Activated T-cell treated with anti-CD3 and anti-CD28 coated beads, Interleukin-2, amount 50 U/mL, for 48 hours (primary cell): ENCODE measurements around the gene ARHGEF39.
A peak's percentile ranks its signal among the peaks of the same experiment; 100 is the strongest.

Source experiments
- DNase-seq, 2 experiments: peaks; one replicate each; pipeline ENCODE4 v3.0.0-alpha.2; 2020

The ARHGEF39 gene

GRCh38 chr9:35673132-35674024, 8.4 kb upstream of the ARHGEF39 start, which contains the start of gene CA9:
CA9 (plus strand) TSS chr9:35673928; CDS start chr9:35673960, 32 bp downstream.
- DNase-seq: no peak

GRCh38 chr9:35669331-35670145, 4.5 kb upstream of the ARHGEF39 start:
- DNase-seq: no peak

DNA sequence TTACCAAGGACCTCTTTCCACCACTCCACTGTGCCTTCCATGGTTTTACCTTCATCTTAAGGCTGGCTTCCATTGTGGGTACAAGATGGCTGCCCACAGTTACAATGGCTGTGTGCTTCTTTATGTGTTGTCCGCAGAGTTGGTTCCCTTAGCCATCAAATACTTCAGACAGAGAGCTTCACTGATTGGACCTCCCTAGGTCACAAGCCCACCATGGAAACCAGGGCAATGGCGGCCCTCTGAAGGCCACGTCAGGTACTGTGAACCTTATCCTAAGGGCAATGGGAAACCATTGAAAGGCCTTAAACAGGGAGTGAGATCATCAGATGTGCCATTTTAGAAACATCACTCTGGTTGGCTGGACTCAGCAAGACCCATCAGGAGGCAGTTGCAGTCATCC, 2.9 kb upstream of the ARHGEF39 start:
- DNase-seq: no peak

GRCh38 chr9:35666549-35666948, 1.6 kb upstream of the ARHGEF39 start:
- DNase-seq: no peak

- DNase-seq: no peak
Observed at GRCh38 chr9:35666045-35666444, 1.1 kb upstream of the ARHGEF39 start.

GRCh38 chr9:35665471-35665818, 450 bp upstream of the ARHGEF39 start:
- no peak for DNase-seq

- no peak for DNase-seq
Observed at GRCh38 chr9:35662437-35662836, 2.6 kb downstream of the ARHGEF39 start.

DNA sequence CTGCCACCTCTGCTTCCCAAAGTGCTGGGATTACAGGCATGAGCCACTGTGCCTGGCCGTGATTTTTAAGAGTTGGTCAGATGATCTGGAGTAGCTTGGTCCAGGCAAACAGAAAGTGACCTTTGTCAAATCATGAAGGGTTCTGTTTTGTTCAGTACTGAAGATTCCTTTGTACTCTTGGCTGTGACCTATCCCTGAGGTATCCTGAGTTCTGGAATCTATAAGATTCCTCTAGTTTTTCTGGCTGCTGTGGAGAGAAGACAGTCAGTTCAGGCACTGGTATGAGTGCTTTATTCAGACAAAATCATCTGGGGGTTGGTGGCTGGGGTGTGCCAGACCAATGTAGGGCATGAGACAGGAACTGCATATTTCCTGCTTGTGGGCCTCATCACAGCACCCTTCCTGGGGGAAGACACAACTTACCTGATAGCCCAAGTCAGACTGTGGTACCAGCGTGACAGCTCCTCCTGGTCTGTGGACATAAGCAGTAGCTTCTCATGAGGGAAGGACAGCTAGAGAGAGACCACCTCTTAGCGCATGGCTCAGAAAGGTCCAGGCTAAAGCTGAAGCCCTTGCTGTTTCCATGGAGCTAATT, 3.1 kb downstream of the ARHGEF39 start:
- no peak for DNase-seq

DNA sequence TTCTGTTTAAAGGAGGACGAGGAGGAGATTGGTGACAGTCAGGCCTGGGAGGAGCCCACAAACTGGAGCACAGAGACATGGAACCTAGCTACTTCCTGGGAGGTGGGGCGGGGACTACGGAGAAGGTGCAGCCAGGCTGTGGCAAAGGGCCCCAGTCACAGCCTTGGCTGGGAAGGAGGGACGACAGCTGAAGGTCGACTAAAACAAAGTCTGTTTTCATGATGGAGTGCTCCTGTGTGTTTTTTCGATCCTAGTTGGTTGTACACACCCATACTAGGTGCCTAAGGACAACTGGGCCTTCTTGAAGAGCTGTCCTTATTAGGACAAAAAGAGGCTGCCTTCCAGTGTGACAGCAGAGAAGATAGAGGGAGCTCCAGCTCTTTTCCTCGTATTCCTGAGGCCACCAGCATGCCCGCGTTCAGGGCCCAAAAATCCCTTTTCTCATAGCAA, 4.0 kb downstream of the ARHGEF39 start:
- DNase-seq: no peak

- DNase-seq: no peak
Observed at GRCh38 chr9:35659340-35659739, 5.7 kb downstream of the ARHGEF39 start.

DNA sequence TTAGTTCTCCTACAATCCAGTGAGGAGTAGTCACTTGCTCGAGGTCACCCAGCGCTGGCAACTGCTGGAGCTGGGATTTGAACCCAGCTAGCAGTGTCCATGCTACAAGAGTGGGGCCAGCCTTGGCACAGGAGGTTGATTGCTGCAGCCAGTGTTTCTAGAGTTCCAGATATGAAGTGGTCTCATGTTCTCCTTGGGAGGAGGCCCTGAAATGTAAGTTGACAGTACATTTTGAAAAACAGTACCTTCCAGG, 6.1 kb downstream of the ARHGEF39 start:
- DNase-seq: no peak

GRCh38 chr9:35658137-35658967, 6.6 kb downstream of the ARHGEF39 start, which contains the start of gene CCDC107:
CCDC107 (plus strand) TSS chr9:35658292; CDS start chr9:35658380, 88 bp downstream.
- DNase-seq: peak; percentile 86 to 89

GRCh38 chr9:35657546-35658136, 7.4 kb downstream of the ARHGEF39 start, which contains the start of gene RMRP:
RMRP (minus strand) TSS chr9:35658019.
- DNase-seq: peak; percentile 96

GRCh38 chr9:35656831-35657545, 8.0 kb downstream of the ARHGEF39 start:
- no peak for DNase-seq

- DNase-seq: no peak
Observed at GRCh38 chr9:35656348-35656747, 8.6 kb downstream of the ARHGEF39 start.

- no peak for DNase-seq
Observed at GRCh38 chr9:35653611-35654010, 11.4 kb downstream of the ARHGEF39 start.

- DNase-seq: no peak
Observed at GRCh38 chr9:35652829-35653209, 12.2 kb downstream of the ARHGEF39 start.

DNA sequence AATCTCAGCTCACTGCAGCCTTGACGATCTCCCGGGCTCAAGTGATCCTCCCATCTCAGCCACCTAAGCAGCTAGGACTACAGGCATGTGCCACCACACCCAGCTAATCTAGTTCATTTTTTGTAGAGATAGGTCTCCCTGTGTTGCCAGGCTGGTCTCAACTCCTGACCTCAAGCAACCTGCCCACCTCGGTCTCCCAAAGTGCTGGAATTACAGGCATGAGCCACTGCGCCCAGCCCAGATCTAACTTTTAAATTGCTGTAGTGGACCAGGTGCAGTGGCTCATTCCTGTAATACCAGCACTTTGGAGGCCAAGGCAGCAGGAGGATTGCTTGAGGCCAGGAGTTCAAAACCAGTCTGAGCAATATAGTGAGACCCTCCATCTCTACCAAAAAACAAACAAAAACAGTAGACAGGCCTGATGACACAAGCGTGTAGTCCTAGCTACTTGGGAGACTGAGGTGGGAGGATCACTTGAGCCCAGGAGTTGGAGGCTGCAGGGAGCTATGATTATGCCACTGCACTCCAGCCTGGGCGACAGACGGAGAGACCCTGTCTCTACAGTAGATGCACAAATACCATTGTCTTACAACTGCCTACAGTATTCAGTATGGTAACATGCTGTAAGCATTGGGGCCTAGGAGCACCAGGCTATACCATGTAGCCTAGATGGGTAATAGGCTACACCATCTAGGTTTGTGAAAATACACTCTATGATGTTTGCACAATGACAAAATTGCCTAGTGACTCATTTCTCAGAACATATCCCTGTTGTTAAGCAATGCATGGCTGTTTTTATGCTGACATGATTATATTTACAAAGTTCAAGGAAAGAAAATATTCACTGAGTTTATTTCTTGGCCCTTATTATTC, 12.8 kb downstream of the ARHGEF39 start:
- DNase-seq: no peak

- DNase-seq: peak; percentile 62 to 67
Observed at GRCh38 chr9:35650341-35651158, 14.4 kb downstream of the ARHGEF39 start, which contains the start of gene SIT1. SIT1 (minus strand) TSS chr9:35650931; CDS start chr9:35650853, 78 bp downstream.
